GM23338 (cell line): Measurements from ENCODE around the gene NCOA4. TPM values are rescaled to one million over a fixed set of nuclear protein-coding genes. Genes with fewer than 3 reads are reported as not detected.

Experiments
- ATAC-seq: fragments of 200-7000 bp; cut with Tn5 transposase; 3 replicates; pipeline ENCODE4 v1.9.1; 2020
- DNase-seq: peaks from one replicate; pipeline ENCODE4 v3.0.0-alpha.2; 2015; ENCODE audit warnings: low spot score
- H2AFZ ChIP-seq: fragments of 200-600 bp; sonication (generic); 2 replicates; pipeline ENCODE4 v1.8.0; 2016; ENCODE audit warnings: antibody characterized with exemption, mild to moderate bottlenecking, moderate library complexity
- H3F3A ChIP-seq: fragments of 200-600 bp; sonication (generic); replicated peaks from 2 replicates; pipeline ENCODE4 v1.8.0; 2017; ENCODE audit warnings: antibody characterized with exemption, mixed run types, low read depth
- H3K27ac ChIP-seq: fragments of 200-600 bp; sonication (generic); 2 replicates; pipeline ENCODE4 v1.6.1; 2016; ENCODE audit warnings: low read depth
- H3K27me3 ChIP-seq: fragments of 200-600 bp; sonication (generic); 2 replicates; pipeline ENCODE4 v1.8.0; 2016; ENCODE audit warnings: mild to moderate bottlenecking, mixed run types, moderate library complexity; ENCODE audit not compliant: insufficient read depth
- H3K36me3 ChIP-seq: fragments of 200-600 bp; sonication (generic); 2 replicates; pipeline ENCODE4 v1.8.0; 2016; ENCODE audit warnings: mild to moderate bottlenecking; ENCODE audit not compliant: insufficient read depth
- H3K4me1 ChIP-seq: fragments of 200-600 bp; sonication (generic); 2 replicates; pipeline ENCODE4 v1.8.0; 2016; ENCODE audit warnings: mild to moderate bottlenecking, moderate library complexity; ENCODE audit not compliant: insufficient read depth
- H3K4me2 ChIP-seq: fragments of 200-600 bp; sonication (generic); 2 replicates; pipeline ENCODE4 v1.7.1; 2017; ENCODE audit warnings: mixed run types
- H3K4me3 ChIP-seq: fragments of 200-600 bp; sonication (generic); 2 replicates; pipeline ENCODE4 v1.6.1; 2016; ENCODE audit warnings: mixed run types
- H3K79me2 ChIP-seq: fragments of 200-600 bp; sonication (generic); replicated peaks from 2 replicates; pipeline ENCODE4 v1.8.0; 2017; ENCODE audit warnings: mild to moderate bottlenecking; ENCODE audit not compliant: insufficient read depth
- H3K9me2 ChIP-seq: fragments of 200-600 bp; sonication (generic); 2 replicates; pipeline ENCODE4 v1.8.0; 2017; ENCODE audit not compliant: insufficient read depth
- H4K20me1 ChIP-seq: fragments of 200-600 bp; sonication (generic); replicated peaks from 2 replicates; pipeline ENCODE4 v1.8.0; 2017; ENCODE audit warnings: mild to moderate bottlenecking; ENCODE audit not compliant: insufficient read depth
- H3K27ac Mint-ChIP-seq: 2 replicates; pipeline ENCODE4 v1.8.0; 2020; ENCODE audit warnings: inconsistent platforms, mild to moderate bottlenecking, moderate library complexity, mixed read lengths
- H3K27me3 Mint-ChIP-seq: 3 replicates; pipeline ENCODE4 v1.8.0; 2022; ENCODE audit warnings: low read depth, mild to moderate bottlenecking, moderate library complexity, mixed read lengths, inconsistent platforms; ENCODE audit not compliant: insufficient read depth, poor library complexity
- H3K36me3 Mint-ChIP-seq: 3 replicates; pipeline ENCODE4 v1.8.0; 2021; ENCODE audit warnings: low read depth, mild to moderate bottlenecking, inconsistent platforms, moderate library complexity, mixed read lengths
- H3K4me1 Mint-ChIP-seq: 3 replicates; pipeline ENCODE4 v1.8.0; 2020; ENCODE audit warnings: mild to moderate bottlenecking, inconsistent platforms, mixed read lengths
- H3K4me3 Mint-ChIP-seq: 3 replicates; pipeline ENCODE4 v1.8.0; 2021; ENCODE audit warnings: moderate library complexity, mild to moderate bottlenecking, inconsistent platforms, mixed read lengths
- H3K9me3 Mint-ChIP-seq: 3 replicates; pipeline ENCODE4 v1.8.0; 2020; ENCODE audit warnings: moderate library complexity, mild to moderate bottlenecking, inconsistent platforms, mixed read lengths
- CREB1 ChIP-seq: fragments of 250-450 bp; sonication (Bioruptor Pico); IDR thresholded peaks from 2 replicates; pipeline ENCODE4 v1.5.0; 2020; ENCODE audit warnings: low read depth, mild to moderate bottlenecking, moderate library complexity
- EZH2 ChIP-seq: fragments of 200-600 bp; sonication (generic); IDR thresholded peaks from one replicate; pipeline ENCODE4 v1.8.0; 2017; ENCODE audit warnings: antibody characterized with exemption, mild to moderate bottlenecking, low read depth; ENCODE audit not compliant: unreplicated experiment
- EZH2phosphoT487 ChIP-seq: fragments of 200-600 bp; sonication (generic); IDR thresholded peaks from one replicate; pipeline ENCODE4 v1.8.1; 2018; ENCODE audit warnings: antibody characterized with exemption; ENCODE audit not compliant: unreplicated experiment
- JUNB ChIP-seq: IDR thresholded peaks from one replicate; pipeline ENCODE4 v1.6.1; 2016; ENCODE audit warnings: antibody characterized with exemption; ENCODE audit not compliant: unreplicated experiment
- NANOG ChIP-seq: IDR thresholded peaks from 2 replicates; pipeline ENCODE4 v1.6.1; 2016; ENCODE audit warnings: antibody characterized with exemption, borderline replicate concordance
- POLR2AphosphoS5 ChIP-seq: IDR thresholded peaks from 2 replicates; pipeline ENCODE4 v1.6.1; 2016; ENCODE audit warnings: antibody characterized with exemption, low read depth
- STAT1 ChIP-seq: IDR thresholded peaks from one replicate; pipeline ENCODE4 v1.6.1; 2016; ENCODE audit warnings: antibody characterized with exemption; ENCODE audit not compliant: unreplicated experiment
- ZNF114 ChIP-seq: fragments of 250-450 bp; sonication (Bioruptor Pico); IDR thresholded peaks from 2 replicates; pipeline ENCODE4 v1.5.0; 2020; ENCODE audit warnings: mild to moderate bottlenecking, moderate library complexity
- ZNF331 ChIP-seq: fragments of 250-450 bp; sonication (Bioruptor Pico); IDR thresholded peaks from 2 replicates; pipeline ENCODE4 v1.5.0; 2020; ENCODE audit warnings: low read depth, mild to moderate bottlenecking, moderate library complexity
- polyA plus RNA-seq: library from polyadenylated mRNA; unstranded; fragments of >200 nt; fragmentation: Nextera tagmentation; extraction: Ambion mirVana; gene quantifications from 2 replicates; pipeline ENCODE4 v1.2.1, GENCODE V29; 2016
- total RNA-seq: library from RNA; depleted of rRNA; stranded (reverse); fragments of >200 nt; shearing (Covaris generic); gene quantifications from 2 replicates; pipeline ENCODE4 v1.2.3, GENCODE V29; 2014
- TF ChIP-seq, protein P1 (sequence below): IDR thresholded peaks from 2 replicates; pipeline ENCODE4 v1.6.1; 2016; ENCODE audit warnings: antibody characterized with exemption
- TF ChIP-seq, protein P2 (sequence below): fragments of 250-450 bp; sonication (Bioruptor Pico); IDR thresholded peaks from 2 replicates; pipeline ENCODE4 v1.5.0; 2020; ENCODE audit warnings: mild to moderate bottlenecking, moderate library complexity
- TF ChIP-seq, protein P3 (sequence below), 2 experiments: fragments of 200-600 bp in 1 of 2; sonication (generic) in 1 of 2; conservative IDR thresholded peaks; 2 replicates each; pipeline versions ENCODE4 v1.5.1 to v1.6.1; 2016 to 2017; ENCODE audit warnings: antibody characterized with exemption in 2 of 2, low read depth in 2 of 2, mild to moderate bottlenecking in 2 of 2, moderate library complexity in 1 of 2
- TF ChIP-seq, protein P4 (sequence below): IDR thresholded peaks from one replicate; pipeline ENCODE4 v1.6.1; 2018; ENCODE audit warnings: antibody characterized with exemption; ENCODE audit not compliant: unreplicated experiment

NCOA4 gene
- total and polyA plus RNA-seq, 2 experiments from 2014 or later, result 24.9 to 76.9 TPM

DNA sequence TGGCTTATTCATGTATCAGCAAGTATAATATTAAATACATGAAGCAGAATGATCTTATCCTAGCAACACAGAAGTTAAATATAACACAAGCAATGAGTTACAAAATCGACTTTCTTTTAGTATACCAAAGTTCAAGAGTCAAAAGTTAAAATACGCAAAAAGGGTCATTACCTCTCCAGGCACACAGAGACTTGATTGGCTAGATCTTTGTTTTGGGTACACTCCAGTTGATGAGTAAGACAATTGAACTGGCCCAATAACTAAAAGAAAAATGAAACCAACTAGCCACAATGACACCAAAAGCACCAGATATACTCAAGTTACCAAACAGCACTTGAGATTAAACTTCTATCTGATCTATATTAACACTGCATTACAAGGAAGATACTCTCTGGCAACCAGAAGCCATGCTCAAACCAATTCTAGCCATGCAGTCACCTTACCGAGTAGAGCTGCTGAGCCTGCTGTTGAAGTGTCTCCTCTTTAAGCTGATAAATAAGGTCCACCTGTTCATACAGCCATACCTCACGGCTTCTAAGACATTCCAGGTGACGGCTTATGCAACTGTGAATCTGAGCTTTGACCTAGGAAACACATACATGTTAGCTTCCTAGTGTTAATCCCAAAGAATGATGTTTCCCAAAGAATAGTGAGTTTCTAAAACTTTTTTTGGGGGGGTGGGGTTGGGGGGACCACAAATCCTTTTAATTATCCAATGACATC is 15.6 kb downstream of the NCOA4 start:
- Histone ChIP-seq H3F3A (no peaks in the 10 kb centered on the region), H3K4me2 (no peak overlapping the region), H3K36me3 (peaks cover 6% of the 10 kb centered on the region; the same call in 1 of the 2 replicates), H4K20me1 (peaks cover 22% of the 10 kb centered on the region), H3K4me1 (peaks cover 3% of the 10 kb centered on the region; the same call in 1 of the 2 replicates), H3K27ac (no peak overlapping the region), H3K9me2 (no peaks in the 10 kb centered on the region), H3K27me3 (no peaks in the 10 kb centered on the region), H3K79me2 (peaks cover 46% of the 10 kb centered on the region), H2AFZ (no peak overlapping the region), H3K4me3 (no peak overlapping the region)
- Mint-ChIP-seq H3K9me3 (no peaks in the 10 kb centered on the region), H3K27me3 (no peaks in the 10 kb centered on the region), H3K4me3 (no peak overlapping the region), H3K4me1 (peaks cover 3% of the 10 kb centered on the region), H3K27ac (no peak overlapping the region), H3K36me3 (peaks cover 41% of the 10 kb centered on the region; the same call in 2 of the 3 replicates)
- DNase-seq (no peak), ATAC-seq (no peak)
- no peak for TF ChIP-seq NANOG
- TF ChIP-seq, protein P1, sequence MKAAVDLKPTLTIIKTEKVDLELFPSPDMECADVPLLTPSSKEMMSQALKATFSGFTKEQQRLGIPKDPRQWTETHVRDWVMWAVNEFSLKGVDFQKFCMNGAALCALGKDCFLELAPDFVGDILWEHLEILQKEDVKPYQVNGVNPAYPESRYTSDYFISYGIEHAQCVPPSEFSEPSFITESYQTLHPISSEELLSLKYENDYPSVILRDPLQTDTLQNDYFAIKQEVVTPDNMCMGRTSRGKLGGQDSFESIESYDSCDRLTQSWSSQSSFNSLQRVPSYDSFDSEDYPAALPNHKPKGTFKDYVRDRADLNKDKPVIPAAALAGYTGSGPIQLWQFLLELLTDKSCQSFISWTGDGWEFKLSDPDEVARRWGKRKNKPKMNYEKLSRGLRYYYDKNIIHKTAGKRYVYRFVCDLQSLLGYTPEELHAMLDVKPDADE, result no peak
- no peak for TF ChIP-seq STAT1
- TF ChIP-seq EZH2phosphoT487, result no peak
- no peak for TF ChIP-seq ZNF331 (CRISPR knock-in tag)
- TF ChIP-seq JUNB, result no peak
- TF ChIP-seq, protein P2, sequence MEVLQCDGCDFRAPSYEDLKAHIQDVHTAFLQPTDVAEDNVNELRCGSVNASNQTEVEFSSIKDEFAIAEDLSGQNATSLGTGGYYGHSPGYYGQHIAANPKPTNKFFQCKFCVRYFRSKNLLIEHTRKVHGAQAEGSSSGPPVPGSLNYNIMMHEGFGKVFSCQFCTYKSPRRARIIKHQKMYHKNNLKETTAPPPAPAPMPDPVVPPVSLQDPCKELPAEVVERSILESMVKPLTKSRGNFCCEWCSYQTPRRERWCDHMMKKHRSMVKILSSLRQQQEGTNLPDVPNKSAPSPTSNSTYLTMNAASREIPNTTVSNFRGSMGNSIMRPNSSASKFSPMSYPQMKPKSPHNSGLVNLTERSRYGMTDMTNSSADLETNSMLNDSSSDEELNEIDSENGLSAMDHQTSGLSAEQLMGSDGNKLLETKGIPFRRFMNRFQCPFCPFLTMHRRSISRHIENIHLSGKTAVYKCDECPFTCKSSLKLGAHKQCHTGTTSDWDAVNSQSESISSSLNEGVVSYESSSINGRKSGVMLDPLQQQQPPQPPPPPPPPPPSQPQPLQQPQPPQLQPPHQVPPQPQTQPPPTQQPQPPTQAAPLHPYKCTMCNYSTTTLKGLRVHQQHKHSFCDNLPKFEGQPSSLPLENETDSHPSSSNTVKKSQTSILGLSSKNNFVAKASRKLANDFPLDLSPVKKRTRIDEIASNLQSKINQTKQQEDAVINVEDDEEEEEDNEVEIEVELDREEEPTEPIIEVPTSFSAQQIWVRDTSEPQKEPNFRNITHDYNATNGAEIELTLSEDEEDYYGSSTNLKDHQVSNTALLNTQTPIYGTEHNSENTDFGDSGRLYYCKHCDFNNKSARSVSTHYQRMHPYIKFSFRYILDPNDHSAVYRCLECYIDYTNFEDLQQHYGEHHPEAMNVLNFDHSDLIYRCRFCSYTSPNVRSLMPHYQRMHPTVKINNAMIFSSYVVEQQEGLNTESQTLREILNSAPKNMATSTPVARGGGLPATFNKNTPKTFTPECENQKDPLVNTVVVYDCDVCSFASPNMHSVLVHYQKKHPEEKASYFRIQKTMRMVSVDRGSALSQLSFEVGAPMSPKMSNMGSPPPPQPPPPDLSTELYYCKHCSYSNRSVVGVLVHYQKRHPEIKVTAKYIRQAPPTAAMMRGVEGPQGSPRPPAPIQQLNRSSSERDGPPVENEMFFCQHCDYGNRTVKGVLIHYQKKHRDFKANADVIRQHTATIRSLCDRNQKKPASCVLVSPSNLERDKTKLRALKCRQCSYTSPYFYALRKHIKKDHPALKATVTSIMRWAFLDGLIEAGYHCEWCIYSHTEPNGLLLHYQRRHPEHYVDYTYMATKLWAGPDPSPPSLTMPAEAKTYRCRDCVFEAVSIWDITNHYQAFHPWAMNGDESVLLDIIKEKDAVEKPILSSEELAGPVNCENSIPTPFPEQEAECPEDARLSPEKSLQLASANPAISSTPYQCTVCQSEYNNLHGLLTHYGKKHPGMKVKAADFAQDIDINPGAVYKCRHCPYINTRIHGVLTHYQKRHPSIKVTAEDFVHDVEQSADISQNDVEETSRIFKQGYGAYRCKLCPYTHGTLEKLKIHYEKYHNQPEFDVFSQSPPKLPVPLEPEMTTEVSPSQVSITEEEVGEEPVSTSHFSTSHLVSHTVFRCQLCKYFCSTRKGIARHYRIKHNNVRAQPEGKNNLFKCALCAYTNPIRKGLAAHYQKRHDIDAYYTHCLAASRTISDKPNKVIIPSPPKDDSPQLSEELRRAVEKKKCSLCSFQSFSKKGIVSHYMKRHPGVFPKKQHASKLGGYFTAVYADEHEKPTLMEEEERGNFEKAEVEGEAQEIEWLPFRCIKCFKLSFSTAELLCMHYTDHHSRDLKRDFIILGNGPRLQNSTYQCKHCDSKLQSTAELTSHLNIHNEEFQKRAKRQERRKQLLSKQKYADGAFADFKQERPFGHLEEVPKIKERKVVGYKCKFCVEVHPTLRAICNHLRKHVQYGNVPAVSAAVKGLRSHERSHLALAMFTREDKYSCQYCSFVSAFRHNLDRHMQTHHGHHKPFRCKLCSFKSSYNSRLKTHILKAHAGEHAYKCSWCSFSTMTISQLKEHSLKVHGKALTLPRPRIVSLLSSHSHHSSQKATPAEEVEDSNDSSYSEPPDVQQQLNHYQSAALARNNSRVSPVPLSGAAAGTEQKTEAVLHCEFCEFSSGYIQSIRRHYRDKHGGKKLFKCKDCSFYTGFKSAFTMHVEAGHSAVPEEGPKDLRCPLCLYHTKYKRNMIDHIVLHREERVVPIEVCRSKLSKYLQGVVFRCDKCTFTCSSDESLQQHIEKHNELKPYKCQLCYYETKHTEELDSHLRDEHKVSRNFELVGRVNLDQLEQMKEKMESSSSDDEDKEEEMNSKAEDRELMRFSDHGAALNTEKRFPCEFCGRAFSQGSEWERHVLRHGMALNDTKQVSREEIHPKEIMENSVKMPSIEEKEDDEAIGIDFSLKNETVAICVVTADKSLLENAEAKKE (CRISPR knock-in tag), result no peak
- TF ChIP-seq EZH2, result no peak
- TF ChIP-seq CREB1 (CRISPR knock-in tag), result no peak
- TF ChIP-seq POLR2AphosphoS5, result no peak
- TF ChIP-seq, protein P3, sequence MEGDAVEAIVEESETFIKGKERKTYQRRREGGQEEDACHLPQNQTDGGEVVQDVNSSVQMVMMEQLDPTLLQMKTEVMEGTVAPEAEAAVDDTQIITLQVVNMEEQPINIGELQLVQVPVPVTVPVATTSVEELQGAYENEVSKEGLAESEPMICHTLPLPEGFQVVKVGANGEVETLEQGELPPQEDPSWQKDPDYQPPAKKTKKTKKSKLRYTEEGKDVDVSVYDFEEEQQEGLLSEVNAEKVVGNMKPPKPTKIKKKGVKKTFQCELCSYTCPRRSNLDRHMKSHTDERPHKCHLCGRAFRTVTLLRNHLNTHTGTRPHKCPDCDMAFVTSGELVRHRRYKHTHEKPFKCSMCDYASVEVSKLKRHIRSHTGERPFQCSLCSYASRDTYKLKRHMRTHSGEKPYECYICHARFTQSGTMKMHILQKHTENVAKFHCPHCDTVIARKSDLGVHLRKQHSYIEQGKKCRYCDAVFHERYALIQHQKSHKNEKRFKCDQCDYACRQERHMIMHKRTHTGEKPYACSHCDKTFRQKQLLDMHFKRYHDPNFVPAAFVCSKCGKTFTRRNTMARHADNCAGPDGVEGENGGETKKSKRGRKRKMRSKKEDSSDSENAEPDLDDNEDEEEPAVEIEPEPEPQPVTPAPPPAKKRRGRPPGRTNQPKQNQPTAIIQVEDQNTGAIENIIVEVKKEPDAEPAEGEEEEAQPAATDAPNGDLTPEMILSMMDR (conservative IDR thresholded peaks at IDR 0.05; ENCODE audit: low read depth in 2 of 2), result no peak
- TF ChIP-seq, protein P4, sequence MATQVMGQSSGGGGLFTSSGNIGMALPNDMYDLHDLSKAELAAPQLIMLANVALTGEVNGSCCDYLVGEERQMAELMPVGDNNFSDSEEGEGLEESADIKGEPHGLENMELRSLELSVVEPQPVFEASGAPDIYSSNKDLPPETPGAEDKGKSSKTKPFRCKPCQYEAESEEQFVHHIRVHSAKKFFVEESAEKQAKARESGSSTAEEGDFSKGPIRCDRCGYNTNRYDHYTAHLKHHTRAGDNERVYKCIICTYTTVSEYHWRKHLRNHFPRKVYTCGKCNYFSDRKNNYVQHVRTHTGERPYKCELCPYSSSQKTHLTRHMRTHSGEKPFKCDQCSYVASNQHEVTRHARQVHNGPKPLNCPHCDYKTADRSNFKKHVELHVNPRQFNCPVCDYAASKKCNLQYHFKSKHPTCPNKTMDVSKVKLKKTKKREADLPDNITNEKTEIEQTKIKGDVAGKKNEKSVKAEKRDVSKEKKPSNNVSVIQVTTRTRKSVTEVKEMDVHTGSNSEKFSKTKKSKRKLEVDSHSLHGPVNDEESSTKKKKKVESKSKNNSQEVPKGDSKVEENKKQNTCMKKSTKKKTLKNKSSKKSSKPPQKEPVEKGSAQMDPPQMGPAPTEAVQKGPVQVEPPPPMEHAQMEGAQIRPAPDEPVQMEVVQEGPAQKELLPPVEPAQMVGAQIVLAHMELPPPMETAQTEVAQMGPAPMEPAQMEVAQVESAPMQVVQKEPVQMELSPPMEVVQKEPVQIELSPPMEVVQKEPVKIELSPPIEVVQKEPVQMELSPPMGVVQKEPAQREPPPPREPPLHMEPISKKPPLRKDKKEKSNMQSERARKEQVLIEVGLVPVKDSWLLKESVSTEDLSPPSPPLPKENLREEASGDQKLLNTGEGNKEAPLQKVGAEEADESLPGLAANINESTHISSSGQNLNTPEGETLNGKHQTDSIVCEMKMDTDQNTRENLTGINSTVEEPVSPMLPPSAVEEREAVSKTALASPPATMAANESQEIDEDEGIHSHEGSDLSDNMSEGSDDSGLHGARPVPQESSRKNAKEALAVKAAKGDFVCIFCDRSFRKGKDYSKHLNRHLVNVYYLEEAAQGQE, result no peak
- TF ChIP-seq ZNF114, result no peak
